GM18520 (cell line): ENCODE results near the gene ATG7.

Experiments used
- ATAC-seq: cut with Tn5 transposase; IDR thresholded peaks from one replicate; pipeline ENCODE4 v1.9.1; 2021; ENCODE audit not compliant: unreplicated experiment

The ATG7 gene

DNA sequence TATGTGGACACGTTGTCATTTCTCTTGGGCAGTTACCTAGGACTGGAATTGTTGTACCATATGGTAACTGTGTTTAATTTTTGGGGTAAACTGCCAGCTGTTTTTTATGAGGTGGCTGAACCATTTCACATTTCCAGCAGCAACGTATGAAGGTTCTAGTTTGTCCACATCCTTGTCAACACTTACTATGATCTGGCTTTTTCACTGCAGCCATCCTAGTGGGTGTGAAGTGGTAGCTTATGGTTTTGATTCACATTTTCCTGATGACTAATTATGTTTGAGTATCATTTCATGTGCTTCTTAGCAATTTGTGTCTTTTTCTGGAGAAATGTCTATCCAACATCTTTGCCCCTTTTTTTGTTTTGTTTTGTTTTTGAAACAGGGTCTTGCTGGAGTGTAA, 275.3 kb downstream of the ATG7 start:
- ATAC-seq: no peak

DNA sequence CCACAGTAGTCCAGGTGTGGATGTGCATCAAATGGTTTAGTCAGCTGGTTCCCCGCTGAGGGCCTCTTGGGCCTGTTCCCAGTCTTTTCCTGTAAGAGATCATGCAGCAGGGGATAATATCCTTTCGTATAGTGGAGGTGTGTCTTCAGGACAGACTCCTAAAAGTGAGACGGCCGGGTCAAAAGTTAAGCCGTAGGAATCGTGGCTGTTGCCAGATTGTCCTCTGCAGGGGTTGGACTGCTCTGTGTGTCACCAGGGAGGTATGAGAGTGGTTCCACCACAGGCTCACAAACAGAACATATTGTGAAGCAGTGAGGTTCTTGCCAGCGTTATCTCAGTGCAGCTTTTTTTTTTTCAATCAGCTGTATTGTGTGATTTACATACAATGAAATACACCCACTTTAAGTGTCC, 276.5 kb downstream of the ATG7 start:
- no peak for ATAC-seq

DNA sequence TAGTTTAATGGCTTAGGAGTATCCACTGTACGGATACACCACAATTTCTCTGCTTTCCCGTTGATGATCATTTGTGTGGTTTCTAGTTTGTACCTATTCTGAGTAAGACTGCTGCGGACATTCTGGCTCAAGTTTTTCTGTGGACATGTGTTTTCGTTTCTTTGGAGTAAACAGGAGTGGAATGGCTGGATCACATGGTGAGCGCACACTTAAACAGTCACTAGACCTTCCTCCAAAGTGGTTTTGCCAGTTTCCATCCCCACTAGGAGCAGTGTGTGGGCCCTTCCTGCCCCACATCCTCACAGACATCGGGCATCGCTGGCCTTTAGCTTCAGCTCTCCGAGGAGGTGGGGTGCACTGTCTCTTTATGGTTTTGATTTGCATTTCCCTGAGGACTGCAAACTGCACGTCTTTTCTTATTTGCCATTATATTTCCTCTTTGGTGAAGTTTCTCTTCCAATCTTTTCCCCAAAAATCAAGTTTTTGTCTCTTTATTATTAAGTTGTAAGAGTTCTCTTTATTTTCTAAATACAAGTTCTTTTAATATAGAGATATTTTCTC, 277.5 kb downstream of the ATG7 start:
- no peak for ATAC-seq

DNA sequence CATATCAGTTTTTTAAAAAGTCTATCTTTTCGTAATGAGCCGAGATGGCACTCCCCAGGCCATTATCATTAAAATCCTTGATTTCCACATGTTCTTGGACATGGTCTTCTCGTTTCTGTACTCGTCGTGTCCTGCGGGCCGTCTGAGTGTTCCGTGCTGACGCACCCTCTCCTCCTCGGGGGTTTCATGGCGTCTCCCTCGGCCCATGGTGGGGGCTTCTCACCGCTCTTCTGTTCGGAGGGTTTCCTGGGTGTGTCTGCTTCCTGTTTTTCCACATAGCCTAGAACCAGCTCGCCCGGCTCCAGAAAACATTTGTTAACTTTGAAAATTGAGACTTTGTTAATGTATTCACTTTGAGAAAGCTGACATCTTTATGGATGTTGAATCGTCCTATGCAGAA, 278.8 kb downstream of the ATG7 start:
- ATAC-seq: no peak

DNA sequence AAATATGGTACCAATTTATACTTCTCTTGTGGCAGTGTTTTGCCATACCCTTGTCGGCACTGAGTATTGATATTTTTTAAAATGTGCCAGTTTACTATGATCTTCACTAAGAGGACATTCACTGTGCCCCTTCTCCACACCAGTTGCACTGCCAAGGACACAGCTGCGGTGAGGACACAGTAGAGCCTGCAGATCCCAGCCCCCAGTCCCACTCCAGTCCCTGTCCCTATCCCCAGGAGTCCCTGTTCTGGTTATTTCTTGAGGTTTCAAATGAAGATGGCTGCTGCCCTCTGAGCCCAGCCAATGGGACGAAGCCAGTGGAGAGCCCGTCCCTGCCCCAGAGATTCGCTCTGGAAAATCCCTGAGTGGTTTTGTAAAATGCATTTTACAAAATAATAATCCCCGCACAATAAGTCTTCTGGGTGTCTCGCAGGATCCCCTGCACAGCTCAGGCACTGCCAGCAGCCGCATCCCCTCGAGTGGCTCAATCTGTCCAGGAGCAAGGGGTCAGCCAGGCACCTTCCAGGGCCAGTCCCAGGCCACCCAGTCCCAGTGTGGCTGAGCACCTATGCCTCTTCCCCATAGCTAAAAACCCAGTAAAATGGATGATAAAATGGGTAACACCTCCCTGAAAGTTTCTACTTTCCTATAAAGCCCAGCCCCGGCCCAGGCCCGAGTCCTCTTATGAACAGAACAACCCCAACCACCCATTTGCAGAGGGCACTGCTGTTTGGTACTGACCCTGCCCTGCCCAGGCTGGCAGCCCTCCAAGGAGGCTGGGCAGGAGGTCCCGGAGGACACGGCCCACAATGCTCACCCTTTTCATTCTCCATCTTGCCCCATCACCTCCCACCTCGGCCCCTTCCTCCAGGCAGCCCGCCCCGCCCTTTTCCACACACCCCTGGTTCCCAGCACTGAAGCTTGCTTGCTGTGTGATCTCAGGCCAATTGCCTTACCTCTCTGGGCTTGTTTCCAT, 280.4 kb downstream of the ATG7 start:
- ATAC-seq: no peak

DNA sequence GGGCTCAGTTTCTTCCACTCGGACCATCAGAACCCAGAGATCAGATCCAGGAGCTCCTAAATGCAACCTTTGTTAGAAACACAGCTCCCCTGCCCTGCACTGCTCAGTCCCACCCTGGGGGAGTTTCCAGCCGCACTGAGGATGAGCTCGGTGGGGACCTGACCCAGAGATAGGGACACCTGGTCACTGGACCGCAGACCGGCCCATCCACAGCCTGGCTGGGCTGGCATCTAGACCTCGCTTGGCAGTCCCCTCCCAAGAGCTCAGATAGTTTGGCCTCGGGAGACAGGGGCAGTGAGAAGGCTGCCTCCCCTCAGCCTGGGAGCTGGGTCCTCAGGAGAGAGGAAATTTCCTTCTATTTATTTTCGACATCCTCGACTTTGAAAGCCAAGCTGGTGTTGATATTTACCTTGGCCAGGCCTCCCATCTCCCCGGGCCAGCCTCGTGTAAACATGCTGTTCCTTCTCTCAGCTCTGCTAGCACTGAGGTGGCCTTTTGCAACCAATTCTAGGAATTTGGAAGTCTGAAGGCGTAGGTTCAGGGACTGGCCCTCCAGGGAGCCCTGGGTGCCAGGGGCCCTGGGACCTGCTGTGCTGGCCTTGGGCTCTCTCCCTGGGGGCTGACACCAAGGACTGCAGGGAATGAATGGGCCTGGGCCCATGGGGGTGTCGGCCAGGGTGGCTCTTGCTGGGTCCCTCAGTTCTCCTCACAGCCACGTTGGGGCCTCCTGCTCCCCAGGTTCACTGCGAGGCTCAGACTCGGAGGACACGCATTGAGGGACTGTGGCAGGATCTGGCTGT, 281.4 kb downstream of the ATG7 start:
- no peak for ATAC-seq

DNA sequence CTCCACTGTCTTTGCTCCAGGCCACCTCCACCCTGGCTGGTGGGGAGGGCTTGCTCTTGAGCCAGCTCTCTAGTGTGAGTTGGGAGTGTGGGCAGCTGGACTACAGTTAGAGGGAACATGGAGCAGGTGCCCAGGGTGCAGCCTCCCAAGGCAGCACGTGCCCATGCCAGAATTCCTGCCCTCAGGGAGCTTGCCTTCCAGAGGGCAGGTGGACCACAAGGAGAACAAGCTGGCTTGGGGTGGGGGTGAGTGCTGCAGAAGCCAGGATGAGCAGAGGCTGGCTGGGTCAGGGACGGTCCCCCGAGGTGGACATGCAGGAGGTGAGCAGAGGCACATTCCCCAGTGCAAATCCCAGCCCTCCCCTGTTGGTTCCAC, 282.0 kb downstream of the ATG7 start:
- ATAC-seq: no peak

DNA sequence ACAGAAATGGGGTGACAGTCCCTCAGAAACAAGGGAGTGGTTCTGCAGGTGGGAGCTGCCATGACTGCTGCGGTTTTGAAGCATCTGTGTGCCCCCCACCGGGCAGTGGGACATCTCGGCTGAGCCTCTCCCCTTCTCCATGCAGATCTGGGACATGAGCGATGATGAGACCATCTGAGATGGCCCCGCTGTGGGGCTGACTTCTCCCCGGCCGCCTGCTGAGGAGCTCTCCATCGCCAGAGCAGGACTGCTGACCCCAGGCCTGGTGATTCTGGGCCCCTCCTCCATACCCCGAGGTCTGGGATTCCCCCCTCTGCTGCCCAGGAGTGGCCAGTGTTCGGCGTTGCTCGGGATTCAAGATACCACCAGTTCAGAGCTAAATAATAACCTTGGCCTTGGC, 282.5 kb downstream of the ATG7 start:
- ATAC-seq: no peak

DNA sequence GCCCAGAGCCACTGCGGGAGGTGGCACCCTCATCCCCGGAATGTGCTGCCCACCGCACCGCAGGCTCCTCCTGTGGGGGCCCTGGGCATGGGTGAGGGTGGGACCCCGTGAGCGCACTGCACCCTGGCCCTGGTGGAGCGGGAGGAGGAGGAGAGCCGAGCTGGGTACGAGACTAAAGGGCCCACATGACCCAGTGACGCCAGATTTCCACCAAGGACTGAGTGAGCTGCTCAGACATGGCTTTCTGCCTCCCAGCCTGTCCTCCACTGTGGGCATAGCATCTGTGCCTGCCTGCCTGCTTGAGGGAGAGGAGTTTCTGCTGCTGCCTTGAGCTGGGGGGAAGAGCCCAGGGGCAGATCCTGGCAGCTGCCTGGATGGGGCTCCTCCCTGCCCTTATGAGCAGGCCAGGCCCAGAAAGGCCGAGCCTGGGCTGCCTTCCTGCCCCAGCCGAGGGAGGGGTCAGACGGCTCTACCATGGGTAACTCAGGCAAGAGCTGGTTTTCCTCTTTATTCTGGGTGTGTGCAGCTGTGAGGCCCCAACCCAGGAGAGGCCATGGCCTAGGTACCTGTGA, 283.1 kb downstream of the ATG7 start:
- ATAC-seq: no peak

DNA sequence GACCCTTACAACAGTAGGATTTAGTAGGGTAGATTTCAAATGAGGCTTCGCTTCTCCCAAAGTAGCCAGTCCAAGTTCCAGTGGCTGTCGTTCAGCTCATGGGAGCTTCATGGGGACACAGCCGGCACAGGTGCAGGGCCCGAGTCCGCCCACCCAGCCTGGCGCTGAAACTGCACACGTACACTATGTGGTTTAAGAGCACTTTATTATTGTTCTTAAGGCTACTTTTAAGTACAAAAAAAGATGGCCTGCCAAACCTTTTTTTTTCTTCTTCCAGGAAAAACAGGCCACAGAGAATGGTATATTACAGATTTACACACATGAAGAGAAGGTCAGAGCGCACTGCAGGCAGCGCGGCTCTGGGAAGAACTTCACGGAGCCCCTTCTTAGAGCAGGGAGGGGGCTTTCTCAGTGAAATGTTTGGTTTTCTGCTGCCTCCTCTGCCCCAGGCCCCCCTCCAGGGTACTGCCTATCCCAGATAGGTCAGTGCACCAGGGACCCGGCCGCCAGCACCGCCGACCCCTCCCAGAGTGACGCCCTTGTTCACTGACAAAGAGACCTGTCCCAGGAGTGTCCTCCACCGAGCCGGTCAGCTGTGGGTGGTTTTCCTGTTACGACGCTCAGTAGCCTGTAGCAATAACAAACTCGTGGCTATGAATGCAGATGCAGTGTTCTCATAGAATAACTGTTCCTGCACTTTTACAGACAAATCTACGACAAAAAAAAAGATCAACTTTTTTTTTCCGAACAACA, 283.9 kb downstream of the ATG7 start:
- no peak for ATAC-seq

DNA sequence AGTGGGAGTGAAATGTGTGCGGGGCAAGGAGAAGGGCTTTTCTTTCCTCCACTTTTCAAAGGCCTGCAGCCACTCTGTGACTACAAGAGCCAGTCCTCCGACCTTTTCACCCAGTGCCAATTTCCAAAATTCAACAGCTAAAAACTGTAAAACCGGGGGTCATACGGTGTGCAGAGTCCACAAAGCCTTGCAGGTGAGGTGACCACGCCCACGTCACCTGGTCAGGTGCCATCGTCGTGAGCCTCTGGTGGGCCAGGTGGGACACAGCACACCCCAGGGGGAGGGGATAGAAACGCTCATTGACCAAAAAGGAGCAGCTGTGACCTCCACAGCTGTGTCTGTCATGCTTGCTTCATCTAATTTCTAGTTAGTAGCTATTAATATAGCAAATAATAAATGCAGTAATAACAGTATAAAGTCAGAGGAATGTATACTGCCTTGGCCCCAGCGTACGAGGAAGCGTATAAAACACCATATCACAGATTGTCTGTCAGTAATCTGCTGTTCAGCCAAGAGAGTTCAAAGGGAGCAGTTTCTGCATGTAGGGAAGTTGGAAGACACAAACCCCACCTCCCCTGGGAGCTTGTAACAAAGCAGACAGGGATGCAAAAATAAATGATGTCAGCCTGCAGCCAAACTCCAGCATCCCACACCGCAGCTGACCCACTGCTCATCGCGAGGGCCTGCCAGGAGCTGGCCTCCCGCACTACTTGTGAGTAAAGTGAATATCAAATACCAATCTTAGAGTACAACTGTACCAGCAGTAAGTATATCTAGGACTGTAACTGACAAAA, 284.9 kb downstream of the ATG7 start:
- ATAC-seq: no peak

DNA sequence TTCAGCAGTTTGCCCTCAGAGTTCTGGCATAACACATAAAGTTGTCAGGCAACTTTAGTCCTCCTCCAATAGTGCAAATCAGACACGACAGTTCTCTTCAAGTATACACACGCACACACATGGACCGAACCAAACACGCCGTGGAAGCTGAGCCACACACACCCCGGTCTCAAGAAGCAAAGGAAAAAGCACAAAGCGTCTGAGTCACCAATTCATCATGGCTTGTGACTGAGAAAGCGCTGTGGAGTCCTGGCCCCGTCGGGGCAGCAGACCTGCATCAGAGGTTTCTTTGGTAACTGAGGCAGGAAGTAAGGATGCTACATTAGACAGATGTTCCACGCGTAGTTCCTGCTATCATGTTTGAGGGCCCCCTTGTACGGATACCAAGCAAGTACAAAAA, 285.8 kb downstream of the ATG7 start:
- no peak for ATAC-seq

DNA sequence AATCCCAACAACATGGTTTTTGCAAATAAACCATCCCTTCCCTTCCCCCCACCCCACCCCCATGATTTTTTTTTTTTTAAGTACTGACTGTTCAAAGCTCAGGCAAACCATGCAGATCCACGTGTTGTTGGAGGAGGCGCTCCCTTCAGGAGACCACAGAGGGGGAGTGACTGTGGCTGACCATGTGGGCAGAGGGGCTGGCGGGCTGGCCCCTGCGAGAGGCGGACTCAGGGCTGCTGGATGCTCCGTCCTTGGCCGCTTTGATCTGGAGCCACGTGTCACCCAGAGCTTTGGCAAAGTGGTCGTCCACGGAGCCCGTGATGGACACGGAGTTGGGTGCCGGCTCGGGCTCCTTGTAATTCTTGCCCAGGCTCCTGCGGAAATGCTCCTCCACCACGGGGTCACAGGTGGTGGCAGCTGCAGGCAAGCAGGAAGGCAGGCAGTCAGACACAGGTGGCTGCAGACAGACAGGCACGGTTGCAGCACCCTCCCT, 286.3 kb downstream of the ATG7 start:
- ATAC-seq: no peak

DNA sequence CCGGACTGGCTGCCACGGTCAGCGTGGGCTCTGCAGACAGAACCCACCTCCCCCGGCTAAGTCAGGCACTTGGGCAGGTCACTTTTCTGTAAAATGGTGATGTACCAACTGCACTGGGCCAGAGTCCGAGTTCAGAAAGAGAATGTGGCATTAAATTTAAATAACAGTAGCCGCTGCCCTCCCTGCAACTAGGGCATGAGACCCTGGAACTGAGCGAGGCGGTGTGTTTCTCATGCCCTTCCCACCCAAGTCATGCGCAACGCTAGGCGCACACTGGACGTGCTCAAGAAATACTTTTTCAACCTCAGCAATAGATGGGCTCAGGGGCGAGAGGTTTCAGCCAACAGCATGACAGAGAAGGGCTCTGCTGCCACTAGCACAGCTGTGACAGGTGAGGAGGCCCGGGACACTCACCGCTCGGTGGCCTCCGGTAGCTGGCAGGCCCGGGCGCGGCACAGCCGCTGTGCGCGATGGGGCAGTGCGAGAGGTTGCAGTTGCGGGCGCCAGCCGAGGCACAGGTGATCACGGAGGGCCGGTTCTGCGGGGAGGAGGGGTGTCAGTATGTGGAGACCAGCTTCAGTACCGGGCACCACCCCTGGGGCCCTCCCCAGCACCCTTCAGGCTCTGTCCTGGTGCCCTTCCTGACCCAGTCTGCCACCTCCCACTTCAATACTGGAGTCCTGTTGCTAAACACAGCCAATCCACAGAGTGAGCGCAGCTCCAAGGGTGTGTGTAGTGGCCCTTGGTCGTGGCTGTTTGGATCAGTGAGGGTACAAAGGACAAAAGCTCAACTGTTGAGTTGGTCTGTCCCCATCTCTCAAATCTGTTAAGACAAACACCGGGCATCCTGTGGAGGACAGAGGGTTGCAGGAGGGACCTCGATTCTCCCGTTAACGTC, 287.0 kb downstream of the ATG7 start:
- ATAC-seq: no peak

DNA sequence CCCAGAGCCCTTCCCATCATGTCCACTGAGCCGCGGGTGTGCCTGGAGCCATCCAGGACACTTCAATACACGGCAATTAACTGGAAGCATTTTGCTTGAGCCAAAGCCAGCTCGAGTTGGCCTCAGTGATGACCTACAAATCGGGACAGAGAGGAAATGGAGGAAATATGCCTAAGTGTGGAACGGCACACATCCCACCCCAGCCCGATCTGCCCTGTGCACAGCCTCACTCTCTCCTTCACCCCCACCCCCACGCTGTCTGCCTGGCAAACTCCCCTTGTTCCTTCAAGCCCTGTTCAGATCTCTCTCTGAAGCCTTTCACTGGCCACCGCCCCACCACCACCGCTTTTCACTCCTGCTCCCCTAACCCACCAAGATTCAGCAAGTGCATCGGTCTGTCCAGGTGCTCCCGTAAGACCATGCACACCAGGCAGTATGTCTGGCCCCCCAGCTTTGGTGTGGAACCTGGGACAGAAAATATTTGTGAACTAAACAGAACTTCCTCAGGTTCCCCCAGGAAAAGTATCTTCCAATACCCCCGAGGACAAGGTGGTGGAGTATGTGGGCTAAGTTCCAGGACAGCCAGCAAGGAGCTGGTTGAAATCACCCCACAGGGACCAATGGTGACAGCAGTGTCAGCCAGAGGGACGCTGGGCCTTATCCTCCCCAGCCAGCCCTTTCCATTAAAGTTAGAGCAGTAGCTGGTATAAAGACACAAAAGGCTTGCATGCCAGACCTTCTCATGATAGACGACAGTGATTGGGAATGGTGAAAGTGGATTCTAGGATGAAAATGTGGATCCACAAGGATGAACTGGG, 287.8 kb downstream of the ATG7 start:
- no peak for ATAC-seq

DNA sequence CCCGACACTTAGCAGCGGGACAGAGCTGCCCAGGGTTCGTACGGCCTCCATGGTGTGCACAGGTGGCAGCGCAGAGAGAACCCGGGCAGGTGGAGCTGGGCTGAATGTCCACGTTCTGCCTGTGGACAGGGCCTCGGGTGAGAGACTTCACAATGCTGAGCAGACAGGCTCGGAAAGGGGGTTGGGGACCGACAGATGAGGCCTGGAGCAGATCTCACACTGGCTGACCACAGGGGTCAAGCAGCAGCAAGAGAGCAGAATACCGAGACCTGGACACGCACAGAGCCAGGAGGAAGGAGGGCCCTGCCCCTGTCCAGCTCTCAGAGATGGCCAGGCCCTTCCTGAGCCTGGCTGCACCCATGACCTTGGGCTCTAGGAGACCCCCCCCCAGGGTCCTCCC, 288.5 kb downstream of the ATG7 start:
- ATAC-seq: no peak

DNA sequence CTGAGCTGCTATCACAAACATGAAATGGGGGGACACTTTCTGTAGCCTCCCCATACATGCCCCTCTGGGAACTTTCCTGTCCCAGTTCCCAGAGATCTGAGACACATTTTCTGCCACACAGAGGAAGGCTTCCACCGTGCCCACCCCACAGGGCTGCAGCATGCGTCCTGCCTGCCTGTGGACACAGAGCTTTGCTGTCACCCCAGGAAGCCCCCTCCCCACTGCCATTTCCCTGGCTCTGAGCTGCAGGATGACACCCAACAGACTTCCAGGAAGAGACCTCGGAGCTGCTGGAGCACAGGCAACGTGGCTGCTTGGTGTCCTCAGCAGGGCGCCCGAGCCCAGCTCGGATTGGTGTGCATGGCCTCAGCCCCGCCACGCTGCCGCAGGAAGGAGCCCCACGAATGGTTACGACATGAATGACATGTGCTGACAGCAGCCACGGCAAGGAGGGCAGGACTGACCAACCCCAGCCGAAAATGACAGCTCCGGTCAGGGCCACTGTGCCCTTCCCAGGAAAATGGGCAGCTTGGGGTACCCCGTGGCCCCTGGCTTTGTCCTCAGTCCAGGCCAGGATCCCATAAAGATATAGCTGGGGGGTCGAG, 290.2 kb downstream of the ATG7 start:
- no peak for ATAC-seq
